HG03139 (cell line): Measurements from ENCODE around the gene NCLN.
"Not testable (repeated sequence)": the region's sequence is repeated elsewhere in the genome, so short reads cannot be mapped to it uniquely, and the experiment has no call there.

Experiments used
- ATAC-seq: cut with Tn5 transposase; IDR thresholded peaks from one replicate; pipeline ENCODE4 v1.9.1; 2021; ENCODE audit not compliant: unreplicated experiment

The NCLN gene

DNA sequence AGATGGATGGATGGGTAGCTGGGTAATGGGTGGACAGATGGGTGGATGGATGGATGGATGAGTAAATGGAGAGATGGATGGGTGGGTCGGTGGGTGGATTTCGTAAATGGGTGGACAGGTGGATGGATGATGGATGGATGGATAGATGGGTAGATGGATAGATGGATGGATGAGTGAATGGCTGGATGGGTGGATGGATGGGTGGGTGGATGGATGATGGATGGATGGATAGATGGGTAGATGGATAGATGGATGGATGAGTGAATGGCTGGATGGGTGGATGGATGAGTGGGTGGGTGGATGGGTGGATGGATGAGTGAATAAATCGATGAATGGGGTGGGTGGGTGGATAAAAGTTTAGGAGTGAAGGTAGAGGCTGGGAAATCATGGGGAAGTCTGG is 31.3 kb upstream of the NCLN start:
- not testable (repeated sequence) for ATAC-seq

DNA sequence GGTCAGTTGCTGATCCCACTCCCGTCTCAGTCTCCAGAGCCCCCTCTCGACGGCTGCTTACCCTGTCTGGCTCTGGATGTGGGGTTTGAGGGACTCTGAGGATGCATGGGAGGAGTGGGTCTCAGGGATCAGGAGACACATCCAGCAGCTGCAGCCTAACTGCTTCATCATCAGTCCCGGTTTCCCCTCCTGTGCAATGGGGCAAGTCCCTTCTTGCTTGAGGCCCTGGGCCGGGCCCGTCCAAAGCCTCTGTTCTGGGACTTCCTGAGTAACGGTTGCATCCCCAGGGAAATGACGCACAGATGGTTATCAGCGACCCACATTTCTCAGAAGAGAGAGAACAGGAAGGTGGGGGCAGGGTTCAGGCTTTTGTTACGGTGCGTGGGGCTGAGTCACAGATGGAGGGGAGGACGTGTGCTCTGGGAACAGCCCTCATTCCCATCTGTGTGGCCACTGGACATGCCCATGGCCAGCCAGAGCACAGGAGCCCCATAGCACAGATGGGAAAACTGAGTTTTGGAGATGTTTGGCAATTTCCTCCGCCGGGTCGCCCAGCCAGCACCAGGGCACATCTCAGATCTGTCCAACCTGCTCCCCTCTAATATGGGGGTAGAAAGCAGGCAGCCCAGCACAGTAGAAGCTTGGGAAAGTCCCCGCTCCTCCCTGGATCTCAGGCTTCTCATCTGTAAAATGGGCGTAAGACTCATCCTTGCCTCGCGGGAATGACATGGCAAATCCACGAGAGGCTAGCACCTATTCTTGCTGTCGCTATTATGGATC is 30.6 kb upstream of the NCLN start:
- peak; percentile 53 for ATAC-seq

DNA sequence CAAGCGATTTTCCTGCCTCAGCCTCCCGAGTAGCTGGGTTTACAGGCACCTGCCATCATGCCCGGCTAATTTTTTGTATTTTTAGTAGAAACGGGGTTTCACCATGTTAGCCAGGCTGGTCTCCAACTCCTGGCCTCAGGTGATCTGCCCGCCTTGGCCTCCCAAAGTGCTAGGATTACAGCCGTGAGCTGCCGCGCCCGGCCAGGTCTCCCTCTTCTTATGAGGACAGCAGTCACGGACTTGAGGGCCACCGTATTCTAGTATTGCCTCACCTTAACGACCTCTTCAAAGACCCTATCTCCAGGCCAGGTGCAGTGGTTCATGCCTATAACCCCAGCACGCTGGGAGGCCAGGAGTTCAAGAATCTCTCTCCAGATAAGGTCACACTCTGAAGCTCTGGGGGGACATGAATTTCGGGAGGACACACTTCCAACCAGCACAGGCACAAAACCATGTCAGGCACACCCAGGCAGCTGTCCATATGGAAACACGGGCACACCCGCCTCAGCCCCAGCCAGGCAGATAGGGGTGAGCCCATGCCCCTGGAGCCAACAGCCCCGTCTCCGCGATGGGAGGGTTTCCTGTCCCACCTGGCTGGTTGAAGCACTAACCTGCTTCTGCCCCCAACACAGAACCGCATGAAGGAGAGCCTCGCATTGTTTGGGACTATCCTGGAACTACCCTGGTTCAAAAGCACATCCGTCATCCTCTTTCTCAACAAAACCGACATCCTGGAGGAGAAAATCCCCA is 28.5 kb upstream of the NCLN start:
- ATAC-seq, result no peak

DNA sequence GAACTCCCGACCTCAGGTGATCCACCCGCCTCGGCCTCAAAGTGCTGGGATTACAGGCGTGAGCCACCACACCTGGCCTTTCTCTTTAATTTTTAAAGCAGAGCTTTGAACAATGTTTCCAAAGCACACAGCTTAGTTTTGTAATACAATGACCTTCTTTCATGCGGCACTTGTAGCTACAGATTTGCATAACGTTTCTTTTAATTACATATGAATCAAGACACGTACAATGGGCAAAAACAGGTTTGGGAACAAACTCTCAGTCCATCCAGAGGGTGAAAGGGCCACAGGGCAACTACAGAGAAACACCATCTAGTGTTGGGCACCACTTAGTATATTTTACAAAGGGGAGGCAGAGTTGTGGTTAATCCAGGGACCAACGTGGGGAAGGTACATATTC is 26.2 kb upstream of the NCLN start:
- no peak for ATAC-seq

DNA sequence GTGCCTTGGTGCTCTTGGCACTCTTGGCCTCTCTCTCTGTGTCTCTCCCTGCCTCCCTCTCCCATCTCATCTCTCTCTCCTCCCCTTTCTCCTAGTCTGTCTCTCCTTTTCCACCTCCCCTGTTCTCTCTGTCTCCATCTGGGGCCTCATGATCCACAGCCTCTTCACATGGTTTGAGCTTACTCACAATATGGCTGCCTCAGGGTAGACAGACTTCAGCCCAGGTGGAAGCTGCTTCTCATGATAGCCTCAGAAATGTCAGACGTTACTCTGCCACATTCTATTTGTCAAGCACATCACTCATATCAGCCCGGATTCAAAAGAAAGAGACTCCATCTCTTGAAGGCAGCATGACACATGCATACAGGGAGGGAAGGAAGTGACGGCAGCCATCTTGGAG is 25.5 kb upstream of the NCLN start:
- no peak for ATAC-seq

DNA sequence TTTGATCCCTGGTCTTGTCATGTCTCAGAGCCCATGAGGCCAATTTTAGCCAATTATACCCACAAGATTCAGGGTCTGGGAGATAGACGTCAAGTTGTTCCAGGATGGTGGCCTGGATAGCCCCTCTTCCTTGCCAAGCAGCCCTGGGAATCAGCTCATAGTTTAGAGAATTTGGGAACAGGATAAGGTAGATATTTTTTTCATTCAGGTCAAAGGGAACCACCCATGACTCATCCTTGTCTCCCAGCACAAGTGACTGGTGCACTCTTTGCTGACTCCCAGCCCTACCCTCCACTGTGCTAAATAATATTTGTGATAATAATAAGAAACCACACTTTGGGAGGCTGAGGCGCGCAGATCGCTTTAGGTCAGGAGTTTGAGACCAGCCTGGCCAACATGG is 24.3 kb upstream of the NCLN start:
- ATAC-seq, result no peak

DNA sequence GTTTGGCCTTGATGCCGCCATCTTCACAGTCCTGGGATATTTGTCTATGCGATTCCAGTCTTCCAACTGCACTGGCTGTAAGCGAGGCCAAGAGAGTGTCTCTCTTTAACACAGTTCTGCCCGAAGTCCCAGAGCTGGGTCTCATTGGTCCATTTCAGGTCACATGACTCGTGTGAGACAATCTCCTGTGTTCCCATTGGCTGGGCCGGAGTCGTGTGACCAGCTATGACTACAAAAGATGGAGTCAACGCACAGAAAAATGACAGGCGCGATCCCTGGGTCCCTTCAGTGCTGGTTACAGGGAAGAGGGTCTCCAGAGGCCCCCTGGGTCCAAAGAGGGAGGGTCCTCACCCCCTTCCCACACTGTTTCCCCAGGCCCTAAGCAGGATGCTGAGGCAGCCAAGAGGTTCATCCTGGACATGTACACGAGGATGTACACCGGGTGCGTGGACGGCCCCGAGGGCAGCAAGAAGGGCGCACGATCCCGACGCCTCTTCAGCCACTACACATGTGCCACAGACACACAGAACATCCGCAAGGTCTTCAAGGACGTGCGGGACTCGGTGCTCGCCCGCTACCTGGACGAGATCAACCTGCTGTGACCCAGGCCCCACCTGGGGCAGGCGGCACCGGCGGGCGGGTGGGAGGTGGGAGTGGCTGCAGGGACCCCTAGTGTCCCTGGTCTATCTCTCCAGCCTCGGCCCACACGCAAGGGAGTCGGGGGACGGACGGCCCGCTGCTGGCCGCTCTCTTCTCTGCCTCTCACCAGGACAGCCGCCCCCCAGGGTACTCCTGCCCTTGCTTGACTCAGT is 23.1 kb upstream of the NCLN start:
- no peak for ATAC-seq

DNA sequence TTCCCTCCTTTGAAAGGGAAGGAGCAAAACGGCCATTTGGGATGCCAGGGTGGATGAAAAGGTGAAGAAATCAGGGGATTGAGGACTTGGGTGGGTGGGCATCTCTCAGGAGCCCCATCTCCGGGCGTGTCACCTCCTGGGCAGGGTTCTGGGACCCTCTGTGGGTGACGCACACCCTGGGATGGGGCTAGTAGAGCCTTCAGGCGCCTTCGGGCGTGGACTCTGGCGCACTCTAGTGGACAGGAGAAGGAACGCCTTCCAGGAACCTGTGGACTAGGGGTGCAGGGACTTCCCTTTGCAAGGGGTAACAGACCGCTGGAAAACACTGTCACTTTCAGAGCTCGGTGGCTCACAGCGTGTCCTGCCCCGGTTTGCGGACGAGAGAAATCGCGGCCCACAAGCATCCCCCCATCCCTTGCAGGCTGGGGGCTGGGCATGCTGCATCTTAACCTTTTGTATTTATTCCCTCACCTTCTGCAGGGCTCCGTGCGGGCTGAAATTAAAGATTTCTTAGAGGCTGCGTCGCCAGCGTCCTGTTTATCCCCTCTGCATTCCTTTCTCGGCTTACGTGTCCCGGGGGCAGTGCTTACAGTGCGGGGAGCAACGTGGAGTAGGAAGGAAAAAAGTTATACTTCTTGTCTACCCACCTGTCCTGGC is 22.4 kb upstream of the NCLN start:
- ATAC-seq, result peak; percentile 68

DNA sequence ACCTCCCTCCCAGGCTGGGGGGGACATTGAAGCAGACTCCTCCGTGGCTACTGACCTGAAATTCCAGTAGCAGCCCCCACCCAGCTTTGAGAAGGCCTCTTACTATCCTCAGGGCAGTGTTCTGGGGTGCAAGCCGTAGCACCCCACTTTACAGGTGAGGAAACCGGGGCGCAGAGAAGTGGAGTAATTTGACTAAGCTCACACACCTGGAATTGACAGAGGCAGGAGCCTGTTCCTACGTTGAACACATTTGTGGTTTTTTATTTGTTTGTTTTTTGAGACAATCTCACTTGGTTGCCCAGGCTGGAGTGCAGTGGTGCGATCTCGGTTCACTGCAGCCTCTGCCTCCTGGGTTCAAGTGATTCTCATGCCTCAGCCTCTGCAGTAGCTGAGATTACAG is 21.8 kb upstream of the NCLN start:
- ATAC-seq, result no peak

DNA sequence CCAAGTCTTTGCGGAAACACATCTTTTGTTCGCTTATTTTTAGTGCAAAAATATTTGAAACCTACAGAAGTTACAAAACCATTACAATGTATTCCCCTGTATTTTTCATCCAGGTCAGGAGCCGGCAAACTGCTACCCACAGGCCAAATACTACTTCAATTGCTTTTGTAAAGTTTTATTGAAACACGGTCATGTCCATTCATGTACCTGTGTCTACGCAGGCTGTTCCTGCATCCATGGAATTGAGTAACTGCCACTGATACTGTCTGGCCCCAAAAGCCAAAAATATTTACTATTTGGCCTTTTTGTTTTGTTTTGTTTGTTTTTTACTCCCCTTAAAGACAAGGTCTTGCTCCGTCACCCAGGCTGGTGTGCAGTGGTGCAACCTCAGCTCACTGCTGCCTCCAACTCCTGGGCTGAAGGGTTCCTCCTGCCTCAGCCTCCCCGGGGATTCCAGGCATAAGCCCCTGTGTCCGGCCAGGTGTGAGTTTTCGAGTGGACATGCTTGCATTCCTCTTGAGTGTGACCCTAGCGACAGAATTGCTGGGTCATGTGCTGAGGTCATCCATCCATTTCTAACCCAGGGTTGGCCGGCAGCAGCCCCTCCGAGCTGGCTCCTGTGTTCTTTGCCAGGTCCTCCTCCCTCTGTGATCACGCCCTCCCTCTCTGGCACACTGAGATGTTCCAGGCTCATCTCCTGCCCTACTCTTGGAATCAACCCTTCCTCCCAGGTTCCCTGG is 18.0 kb upstream of the NCLN start:
- ATAC-seq, result no peak

DNA sequence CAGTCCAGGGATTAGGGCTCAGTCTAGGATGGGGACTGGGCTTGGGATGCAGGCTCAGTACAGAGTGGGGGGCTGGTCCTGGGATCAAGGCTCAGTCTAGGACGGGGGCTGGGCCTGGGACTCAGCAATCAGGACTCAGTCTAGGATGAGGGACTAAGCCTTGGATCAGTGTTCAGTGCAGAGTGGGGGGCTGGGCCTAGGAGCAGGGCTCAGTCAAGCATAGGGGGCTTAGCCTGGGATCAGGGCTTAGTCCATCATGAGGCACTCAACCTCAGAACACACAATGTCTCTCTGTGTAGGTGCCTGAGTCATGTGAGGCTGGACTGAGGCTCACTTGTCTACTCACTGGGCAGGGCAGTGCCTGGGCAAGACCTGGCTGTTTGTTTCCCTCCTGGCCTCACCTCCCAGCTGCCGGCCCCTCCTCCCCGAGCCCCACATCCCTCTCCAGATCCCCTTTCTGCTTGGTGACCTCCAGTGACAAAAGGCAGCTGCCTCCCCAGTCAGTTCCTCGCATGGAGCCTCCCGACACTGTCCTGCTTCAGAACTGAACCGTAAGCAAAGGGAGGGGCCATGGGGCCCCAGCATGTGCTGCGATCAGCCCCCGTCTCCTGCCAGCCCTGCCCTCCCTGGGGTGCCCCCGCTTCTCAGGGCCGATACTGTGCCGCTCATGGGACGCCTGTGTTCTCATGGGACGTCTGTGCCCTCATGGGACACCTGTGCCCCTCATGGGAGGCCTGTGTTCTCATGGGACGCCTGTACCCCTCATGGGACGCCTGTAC is 13.6 kb upstream of the NCLN start:
- no peak for ATAC-seq

DNA sequence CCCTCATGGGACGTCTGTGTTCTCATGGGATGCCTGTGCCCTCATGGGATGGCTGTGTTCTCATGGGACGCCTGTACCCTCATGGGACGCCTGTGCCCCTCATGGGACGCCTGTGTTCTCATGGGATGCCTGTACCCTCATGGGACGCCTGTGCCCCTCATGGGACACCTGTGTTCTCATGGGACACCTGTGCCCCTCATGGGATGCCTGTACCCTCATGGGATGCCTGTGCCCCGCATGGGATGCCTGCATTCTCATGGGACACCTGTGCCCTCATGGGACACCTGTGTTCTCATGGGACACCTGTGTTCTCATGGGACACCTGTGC is 13.1 kb upstream of the NCLN start:
- not testable (repeated sequence) for ATAC-seq

DNA sequence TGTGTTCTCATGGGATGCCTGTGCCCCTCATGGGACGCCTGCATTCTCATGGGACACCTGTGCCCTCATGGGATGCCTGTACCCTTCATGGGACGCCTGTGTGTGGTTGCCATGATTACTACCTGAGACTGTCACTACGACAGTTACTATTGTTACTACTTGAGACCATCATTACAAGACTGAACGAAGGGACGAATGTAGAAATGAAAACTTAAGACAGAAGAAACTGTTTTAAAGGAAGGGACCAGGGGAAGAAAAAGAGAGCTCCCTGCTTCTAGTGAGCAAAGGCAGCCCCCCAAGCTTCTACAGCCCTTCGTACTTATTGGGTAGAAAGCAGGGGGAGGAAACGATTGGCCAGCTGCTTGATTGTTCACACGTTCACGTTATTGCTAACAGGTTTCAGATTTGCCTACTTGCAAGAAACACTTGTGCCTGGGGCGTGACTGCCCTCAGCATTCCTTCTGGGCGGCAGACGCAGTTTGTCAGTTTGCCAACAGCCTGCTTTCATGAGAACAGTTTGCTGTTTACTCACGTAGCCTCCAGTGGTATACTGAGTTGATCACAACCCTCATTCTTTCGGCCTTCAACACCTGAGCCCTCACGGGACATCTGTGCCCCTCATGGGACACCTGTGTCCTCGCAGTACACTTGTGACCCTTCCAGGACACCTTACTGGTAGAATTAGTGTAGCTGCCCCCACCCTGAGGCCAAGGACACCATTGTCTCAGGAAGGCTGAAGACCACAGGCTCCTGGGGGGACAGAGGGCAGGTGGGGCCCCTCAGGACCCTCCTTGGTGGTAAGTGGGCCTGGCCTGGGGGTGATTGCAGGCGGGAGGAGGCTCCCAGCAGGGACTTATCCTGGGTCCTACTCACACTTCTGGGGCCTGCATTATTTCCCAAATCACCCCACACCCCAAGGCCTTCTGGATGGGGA is 9.7 kb upstream of the NCLN start:
- no peak for ATAC-seq

DNA sequence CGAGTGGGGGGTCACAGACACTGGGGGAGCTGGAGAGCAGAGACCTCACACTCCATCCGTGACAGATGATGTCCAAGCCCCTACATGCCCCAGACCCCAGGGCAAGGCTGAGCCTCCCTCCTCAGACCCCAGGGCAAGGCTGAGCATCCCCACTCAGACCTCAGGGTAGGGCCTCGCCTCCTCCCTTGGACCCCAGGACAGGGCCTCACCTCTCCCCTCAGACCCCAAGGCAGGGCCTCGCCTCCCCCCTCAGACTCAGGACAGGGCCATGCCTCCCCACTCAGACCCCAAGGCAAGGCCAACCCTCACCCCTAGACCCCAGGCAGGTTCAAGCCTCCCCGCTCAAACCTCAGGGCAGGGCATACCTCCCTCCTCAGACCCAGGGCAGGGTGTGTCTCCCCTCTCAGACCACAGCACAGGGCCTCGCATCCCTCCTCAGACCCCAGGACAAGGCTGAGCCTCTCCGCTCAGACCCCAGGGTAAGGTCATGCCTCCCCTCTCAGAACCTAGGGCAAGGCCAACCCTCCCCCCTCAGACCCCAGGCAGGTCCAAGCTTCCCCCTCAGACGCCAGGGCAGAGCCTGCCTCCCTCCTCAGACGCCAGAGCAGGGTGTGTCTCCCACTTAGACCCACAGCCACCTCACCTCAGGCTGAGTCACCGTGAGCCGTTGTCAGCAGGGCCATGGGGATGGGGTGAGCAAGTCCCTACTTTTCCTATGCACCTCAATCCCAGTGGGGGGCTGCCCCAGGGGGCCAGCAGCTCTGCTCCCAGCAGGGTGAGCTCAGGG is 8.8 kb upstream of the NCLN start:
- no peak for ATAC-seq

DNA sequence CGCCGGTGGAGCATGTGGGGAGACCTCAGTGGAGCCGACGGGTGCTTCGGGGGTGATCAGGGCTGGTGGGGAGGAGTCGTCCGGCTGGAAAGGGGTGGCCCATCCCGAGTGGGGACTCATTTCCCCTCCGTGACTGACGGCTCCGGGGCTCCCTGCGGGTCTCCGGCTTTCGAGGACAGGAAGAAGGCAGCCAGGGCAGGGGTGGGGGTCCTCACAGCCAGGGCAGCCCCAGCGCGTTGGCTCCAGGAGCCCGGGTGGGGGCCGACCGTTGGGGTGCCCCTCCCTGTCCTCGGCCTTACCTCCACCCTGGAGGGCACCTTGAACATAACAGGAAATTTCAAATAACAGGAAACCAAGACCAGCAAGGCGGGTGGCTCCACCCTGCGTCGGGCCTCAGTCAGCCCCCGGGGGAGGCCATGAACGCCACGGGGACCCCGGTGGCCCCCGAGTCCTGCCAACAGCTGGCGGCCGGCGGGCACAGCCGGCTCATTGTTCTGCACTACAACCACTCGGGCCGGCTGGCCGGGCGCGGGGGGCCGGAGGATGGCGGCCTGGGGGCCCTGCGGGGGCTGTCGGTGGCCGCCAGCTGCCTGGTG is 7.3 kb upstream of the NCLN start, which contains the start of gene S1PR4:
Gene S1PR4, plus strand, starts transcription at position 393 of the 596 bp plus-strand sequence. Its CDS starts 24 bp downstream, at position 417.
- no peak for ATAC-seq

DNA sequence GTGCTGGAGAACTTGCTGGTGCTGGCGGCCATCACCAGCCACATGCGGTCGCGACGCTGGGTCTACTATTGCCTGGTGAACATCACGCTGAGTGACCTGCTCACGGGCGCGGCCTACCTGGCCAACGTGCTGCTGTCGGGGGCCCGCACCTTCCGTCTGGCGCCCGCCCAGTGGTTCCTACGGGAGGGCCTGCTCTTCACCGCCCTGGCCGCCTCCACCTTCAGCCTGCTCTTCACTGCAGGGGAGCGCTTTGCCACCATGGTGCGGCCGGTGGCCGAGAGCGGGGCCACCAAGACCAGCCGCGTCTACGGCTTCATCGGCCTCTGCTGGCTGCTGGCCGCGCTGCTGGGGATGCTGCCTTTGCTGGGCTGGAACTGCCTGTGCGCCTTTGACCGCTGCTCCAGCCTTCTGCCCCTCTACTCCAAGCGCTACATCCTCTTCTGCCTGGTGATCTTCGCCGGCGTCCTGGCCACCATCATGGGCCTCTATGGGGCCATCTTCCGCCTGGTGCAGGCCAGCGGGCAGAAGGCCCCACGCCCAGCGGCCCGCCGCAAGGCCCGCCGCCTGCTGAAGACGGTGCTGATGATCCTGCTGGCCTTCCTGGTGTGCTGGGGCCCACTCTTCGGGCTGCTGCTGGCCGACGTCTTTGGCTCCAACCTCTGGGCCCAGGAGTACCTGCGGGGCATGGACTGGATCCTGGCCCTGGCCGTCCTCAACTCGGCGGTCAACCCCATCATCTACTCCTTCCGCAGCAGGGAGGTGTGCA is 6.6 kb upstream of the NCLN start:
- ATAC-seq, result no peak
